ENCODE results near the gene LRRC8C. TPM values are rescaled to one million over a fixed set of nuclear protein-coding genes. Genes with fewer than 3 reads are reported as not detected.
"Not testable (repeated sequence)": the region's sequence is repeated elsewhere in the genome, so short reads cannot be mapped to it uniquely, and the experiment has no call there.

Gene LRRC8C
- polyA plus RNA-seq, 4 donors: 6.7 to 7.3 (median 6.9) TPM

DNA sequence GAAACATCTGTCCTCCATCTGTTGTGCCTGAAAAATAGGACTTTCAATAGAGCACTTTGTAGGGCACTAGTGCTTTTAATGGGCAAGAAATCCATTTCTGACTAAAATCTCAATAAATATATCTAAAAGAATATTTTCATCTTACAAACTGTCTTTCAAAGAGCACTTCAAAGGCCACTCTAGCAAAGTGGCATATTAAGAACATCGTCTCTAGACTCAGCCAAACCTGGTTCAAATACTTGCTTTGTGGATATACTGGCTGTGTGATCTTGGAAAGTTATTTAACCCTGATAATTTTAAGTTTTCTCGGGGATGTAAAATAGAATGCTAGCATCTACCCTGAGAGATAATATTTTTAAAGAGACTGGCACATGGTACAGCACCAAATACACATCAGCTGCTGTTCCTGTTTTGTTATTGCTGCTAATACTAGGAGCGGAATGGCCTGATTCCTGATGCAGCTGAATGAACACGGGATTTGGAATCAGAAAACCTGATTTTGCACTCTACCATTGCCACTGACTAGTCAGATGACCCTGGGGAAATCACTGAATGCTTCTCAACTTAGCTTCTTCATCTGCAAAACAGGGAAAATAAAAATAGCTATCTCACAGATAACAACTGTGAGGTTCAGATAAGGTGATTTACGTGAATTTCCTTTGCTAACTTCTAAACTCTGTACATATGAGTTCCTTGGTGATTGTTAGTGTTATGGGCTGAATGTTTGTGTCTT lies 25.2 kb upstream of the LRRC8C start:
- no peak for DNase-seq (ENCODE audit: low read depth in 4 of 4, low spot score in 2 of 4)

DNA sequence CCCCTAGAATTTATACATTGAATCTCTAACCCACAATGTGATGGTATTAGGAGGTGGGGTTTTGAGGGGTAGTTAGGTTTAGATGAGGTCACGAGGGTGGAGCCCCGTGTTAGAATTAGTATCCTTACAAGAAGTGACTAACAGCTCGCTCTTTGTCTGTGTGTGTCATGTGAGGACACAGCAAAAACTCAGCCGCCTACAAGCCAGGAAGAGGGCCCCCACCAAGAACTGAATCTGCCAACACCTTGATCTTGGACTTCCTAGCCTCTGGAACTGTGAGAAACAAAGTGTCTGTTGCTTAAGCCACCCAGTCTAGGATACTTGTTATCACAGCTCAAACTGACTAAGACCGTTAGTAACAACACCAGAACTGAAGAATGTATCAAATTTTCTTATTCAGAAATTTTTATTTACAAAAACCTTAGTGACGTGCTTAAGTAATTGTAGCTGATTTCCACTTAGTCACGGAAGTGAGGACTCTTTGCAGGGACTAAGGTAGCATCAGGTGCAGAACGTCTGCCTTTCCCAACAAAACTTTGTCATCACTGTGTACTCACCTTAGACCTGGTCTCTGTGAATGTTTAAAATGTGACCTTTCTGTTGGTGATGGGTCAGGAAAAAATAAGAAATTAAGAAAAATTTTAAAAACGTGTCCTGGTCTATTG lies 24.5 kb upstream of the LRRC8C start:
- no peak for DNase-seq (ENCODE audit: low read depth in 4 of 4, low spot score in 2 of 4)

DNA sequence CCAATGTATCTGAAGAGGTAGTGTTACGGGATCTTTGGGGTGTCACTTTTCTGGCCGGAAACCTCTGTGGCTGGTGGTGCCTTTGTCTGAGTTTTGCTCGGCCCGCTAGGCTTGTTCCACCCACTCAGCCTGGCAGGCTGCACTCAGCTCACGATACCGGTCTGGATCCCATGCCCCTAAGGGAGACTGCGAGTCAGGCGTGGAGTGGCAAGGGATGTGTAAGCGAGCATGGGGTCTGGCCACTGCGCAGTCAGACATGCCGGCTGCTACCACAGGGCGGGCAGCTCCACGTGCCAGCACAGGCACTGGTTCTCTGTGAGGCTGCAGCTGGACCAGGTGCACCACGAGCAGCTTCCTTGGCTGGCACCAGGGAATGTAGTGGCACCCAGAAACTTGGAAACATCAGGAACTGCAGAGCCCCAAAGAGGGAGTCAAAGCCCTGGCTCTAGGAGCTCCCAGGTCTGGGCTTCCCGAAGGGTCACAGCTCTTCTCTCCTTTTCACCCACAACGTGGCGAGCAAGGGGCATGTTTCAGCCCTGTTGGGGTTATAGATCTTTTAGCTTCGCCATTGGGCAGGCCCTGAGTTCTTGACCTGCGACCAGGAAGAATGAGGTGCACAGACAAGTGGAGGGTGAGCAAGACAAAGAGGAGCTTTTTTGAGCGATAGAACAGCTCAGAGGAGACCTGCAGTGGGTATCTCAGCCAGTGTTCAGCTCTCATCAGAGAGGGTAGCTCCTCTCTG lies 23.8 kb upstream of the LRRC8C start:
- no peak for DNase-seq (ENCODE audit: low read depth in 4 of 4, low spot score in 2 of 4)

DNA sequence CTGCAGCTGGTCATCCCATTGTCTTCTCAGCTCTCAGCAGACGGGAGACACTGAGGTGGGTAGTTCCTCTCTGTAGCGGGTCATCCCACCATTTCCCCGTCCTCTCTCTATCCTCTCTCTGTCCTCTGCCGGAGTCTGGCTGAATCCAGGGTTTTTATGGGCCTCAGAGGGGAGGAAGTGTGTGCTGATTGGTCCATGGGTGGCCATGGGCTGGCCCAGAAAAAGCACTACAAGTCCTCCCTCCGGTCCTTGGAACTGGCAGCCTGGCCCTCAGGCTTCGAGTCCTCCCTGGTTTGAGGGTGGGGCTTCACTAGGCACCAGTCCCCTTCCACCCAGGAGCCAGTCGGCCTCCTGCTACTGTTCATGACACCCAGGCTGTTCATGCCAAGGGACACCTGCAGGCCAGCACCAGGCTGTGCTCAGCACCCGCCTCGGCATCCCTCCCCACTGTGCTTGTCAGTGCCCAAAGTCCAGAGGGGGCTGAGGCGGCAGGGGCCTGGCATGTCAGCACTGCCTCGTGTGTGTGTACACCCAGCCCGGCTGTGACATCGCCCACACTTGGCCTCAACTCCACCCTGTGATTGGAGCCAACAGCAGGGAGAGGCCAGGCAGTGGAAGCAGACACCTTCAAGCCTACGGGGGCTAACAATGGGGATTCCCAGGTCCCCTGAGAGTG lies 23.0 kb upstream of the LRRC8C start:
- no peak for DNase-seq (ENCODE audit: low read depth in 4 of 4, low spot score in 2 of 4)

DNA sequence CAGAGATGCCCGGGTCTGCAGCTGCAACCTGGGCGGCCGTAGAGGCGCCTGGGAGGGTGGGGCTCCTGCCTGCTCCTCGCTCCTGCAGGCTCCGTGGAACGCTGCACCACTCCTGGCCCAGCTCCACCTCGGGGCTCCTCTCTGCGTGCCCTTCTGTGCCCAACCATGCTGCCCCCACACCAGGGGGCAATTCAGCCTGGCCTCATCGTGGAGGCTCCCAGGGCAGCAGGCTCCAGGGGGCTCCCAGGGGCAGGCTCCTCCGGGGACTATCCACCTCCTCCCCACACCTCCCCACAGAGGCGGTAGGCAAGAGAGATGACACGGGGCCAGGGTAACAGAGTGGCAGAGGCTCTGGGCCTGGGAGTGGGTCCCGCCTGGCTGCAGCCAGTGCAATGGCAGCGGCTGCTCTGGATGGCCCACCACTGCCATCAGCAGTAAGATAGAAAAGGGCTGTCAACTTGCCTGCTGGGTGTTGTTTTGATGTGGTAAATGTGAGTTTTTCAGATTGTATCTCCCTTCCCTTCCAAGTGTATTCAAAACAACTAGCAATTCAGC lies 22.4 kb upstream of the LRRC8C start:
- DNase-seq (ENCODE audit: low read depth in 4 of 4, low spot score in 2 of 4): no peak

DNA sequence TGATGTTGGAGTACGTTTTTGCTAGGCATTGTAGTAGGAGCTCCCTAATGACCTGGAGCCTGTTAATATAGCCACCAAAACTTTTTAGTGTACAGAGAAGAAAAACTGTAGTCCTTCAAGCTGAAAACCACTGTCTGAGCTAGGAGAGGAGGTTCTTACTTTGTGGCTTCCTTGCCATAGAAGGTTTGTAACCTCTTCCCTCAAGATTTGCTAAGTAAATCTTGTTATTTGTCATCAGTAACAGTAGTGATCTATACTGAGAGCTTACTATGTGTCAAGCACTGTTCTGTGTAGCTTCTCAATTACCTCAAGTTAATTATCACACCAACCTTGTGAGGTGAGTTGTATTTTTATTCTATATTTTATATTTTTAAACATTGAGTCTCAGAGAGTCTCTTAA lies 21.2 kb upstream of the LRRC8C start:
- DNase-seq (ENCODE audit: low read depth in 4 of 4, low spot score in 2 of 4): no peak

DNA sequence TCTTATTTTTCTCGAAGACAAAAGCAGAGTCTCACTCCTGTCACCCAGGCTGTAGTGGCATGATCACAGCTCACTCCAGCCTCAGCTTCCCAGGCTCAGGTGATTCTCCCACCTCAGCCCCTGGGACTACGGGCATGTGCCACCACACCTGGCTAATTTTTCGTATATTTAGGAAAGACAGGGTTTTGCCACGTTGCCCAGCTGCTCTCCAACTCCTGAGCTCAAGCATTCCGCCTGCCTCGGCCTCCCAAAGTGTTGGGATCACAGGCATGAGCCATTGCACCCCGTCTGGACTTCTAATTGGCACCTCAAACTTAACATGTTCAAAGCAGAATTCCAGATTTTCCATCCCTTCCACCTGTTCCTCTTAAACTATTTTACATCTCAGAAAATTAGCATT lies 19.0 kb upstream of the LRRC8C start:
- no peak for DNase-seq (ENCODE audit: low read depth in 4 of 4, low spot score in 2 of 4)

DNA sequence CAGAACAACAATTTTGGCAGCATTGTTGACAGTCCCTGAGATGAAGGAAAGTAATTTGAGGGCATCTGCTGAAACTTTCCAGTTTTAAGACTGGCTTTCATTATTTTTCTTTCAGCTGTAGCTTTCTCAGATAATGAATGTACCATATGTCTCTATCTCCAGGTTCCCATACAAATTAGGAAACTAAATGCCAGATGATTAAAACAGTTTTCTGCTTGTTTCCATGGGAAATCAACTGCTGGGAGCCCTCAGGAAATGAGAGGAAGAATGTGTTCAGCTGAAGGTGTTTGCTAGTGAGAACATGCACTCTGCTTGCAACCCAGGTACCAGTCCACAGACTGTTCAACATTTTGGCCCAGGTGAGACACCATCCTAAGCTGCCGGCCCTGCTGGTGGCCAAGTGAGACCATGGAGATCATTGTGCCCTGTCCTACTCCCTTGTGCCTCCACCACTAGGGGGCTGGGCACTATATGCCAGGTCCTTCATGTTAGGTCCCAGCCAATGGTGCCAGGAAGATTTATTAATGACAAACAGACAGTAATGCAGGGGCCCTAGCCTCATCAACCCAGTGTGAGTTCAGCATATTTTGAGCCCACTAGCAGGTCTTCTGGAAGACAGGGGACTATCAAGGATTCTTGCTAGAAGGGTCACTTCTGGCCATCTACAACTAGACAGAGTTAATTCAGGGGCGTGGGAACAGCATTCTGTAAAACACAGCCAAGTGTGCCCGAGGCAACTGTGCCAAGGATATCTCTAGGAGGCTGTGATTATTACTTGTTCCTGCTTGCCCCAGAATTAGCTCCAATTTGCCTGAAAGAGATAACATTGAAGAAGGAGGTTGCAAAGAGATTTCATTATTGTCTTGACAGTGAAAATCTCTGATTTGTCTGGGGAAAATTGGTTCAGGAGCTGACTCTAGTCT lies 17.0 kb upstream of the LRRC8C start:
- no peak for DNase-seq (ENCODE audit: low read depth in 4 of 4, low spot score in 2 of 4)

DNA sequence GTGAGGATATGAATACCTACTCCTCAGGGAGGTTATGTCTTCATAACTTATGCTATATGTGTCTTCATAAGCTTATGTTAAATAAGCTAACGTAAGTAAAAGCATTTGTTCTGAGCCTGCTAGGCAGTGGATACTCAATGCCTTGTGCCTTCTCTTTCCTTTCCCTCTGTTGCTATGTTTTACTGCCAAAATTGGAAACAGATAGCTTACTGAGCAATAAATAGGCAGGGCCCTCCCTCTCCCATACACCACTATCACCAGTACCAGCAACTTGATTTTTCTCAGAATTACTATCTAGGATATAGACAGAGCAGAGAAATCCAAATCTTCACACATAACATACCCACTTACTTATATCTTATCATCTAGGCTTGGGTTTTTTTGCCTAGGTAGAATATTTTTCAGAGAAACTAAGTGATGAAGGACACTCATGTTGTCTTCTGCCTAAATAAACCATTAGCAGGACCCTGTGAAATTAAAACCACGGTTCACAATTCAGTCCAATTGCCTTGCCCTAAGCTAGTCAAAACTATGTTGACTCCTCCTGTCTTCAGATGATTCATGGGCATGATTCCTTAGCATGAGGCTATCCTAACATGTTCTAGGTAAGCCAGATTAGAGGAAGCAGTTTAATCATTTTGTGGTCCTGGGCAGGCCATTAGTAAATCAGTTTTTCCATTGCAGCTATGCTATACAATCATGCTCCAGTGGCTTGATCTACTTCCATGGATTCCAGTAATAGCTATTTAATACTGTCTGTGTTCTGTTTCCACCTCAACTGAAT lies 15.9 kb upstream of the LRRC8C start:
- DNase-seq (ENCODE audit: low read depth in 4 of 4, low spot score in 2 of 4): no peak

DNA sequence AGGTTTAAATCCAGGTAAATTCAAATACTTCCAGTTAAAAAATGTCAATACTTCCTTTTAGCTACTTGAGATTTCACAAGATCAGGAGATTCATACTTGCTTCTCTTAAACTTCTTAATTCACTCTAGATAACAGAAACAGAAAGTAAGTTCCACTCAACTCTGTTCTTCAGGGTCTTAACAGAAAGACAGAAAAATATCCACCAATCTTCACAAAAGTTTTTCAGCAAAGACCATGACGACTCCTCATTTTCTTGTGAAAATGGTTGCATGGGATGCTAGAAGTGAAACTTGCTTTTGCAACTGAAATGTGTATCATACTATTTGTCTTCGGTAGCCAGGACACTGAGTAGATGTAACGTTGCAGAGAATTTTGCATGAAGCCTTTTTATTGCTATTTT lies 12.3 kb upstream of the LRRC8C start:
- no peak for DNase-seq (ENCODE audit: low read depth in 4 of 4, low spot score in 2 of 4)

DNA sequence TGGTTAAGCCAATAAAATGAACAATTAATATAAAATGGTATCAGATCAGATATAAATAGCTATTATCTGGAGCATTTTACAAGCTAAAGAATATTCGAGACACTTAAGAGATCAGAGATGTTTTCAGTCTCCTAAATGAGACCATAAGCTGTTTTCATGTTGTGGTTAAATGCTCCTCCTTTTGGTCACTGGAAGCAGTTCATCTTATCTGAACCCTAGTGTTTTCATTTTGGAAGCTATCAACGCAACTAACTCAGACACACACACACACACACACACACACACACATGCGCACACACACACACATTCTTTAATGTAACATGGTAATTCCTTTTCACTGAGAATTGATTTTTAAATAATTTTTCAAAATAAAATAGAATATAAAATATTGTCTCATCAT lies 10.0 kb upstream of the LRRC8C start:
- DNase-seq (ENCODE audit: low read depth in 4 of 4, low spot score in 2 of 4): no peak

DNA sequence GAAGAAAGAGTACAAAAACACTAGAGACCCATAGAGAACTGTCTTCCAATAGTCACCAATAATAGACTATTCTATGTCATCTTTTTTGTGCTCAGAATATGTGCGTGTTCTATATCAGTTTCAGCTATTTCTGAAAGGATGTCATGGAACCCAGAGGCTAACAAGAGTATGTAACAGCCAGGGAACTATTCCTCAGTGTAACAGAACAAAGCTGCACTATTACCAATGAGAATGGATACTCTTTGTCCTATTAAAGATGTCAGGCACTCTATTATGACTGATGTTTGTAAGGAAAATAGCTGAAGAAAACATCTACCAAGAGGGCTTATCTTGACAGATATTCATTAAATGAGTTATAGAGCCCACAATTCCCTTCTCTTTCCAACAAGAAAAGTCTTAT lies 8.6 kb upstream of the LRRC8C start:
- DNase-seq (ENCODE audit: low read depth in 4 of 4, low spot score in 2 of 4): no peak

DNA sequence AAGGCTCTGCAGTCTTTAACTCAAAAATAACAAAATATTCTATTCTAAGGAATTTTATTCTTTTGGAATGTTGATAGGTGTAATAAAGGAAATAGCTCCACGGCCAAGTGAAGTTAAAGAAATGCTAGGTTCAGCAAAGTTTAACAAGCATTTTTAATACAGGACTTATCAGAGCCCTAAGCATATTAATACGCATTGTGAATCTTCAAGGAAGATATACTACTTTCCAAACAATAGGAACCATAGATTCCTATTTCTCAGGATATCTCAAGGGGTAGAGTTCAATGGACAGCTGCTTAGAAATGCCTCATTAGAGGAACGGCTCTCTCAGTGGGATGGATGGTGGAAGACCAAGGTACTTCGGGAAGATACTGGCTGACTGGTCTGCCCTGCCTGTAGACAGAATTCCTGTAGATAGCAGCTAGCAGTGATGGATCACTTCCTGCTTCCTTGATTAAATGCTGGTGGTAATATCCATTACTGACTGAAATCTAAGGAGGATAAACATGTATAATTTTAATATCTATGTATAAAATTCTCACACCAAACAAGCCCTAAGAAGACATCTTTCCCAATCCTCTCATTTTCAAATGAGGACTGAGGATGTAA lies 8.1 kb upstream of the LRRC8C start:
- no peak for DNase-seq (ENCODE audit: low read depth in 4 of 4, low spot score in 2 of 4)

DNA sequence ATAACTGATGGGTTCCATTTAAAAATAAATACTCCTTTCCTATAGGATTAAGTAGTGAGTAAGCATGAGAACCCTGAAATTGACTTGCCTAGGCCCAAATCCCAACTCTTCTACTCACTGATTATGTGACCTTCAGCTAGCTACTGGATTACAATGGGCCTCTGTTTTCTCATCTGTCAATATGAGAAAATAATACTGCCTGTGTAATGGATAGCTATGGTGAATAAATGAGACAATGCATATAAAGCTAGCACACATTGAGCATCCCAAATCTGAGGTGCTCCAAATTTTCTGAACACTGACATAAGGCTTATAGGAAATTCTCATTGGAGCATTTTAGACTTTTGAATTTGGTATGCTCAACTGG lies 5.3 kb upstream of the LRRC8C start:
- no peak for DNase-seq (ENCODE audit: low read depth in 4 of 4, low spot score in 2 of 4)

DNA sequence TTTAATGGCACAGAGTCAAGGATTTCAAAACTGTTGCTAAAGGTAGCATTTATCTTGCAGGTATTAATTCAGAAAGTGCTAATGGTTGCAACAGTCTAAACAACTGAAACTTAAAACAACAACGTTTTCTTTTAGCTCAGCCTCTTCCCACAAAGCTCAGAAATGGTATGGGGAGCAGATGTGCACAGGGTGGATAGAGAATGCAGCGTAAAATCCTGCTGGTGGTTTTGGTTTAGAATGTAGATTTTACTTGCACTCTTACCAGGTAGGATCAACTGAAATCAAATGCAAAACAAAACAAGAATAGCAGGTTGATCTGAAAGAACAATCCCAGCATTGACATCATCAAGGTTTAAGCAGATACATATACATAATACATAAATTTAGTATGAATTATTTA lies 3.8 kb upstream of the LRRC8C start:
- DNase-seq (ENCODE audit: low read depth in 4 of 4, low spot score in 2 of 4): no peak

DNA sequence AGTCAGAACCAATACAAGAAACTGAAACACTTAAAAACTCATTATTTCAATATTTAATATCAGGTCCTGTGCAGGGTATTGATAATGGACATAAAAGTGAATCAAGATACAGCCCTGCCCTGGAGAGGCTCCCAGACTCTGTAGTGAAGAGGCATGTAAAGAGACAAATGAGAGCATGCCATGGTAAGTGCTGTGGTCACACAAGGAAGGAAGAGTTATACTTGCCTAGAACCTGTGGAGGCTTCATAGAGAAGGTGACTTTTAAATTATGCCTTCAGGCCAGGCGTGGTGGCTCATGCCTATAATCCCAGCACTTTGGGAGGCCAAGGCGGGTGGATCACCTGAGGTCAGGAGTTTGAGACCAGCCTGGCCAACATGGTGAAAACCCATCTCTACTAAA lies 3.3 kb upstream of the LRRC8C start:
- not testable (repeated sequence) for DNase-seq (ENCODE audit: low read depth in 4 of 4, low spot score in 2 of 4)

DNA sequence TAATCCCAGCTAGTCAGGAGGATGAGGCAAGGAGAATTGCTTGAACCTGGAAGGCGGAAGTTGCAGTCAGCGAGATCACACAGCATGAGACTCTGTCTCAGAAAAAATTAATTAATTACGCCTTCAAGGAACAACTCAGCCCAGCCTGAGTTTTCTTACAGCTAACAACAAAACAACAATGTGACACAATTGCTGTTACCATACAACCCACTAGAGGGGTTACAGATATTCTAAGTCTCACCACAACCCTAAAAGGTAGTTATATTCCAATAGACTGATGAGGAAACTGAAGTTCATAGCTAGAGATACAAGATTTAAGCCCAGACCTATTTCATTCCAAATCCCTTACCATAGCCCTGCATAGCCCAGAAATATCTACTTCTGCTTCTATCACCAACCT lies 2.9 kb upstream of the LRRC8C start:
- DNase-seq (ENCODE audit: low read depth in 4 of 4, low spot score in 2 of 4): no peak

DNA sequence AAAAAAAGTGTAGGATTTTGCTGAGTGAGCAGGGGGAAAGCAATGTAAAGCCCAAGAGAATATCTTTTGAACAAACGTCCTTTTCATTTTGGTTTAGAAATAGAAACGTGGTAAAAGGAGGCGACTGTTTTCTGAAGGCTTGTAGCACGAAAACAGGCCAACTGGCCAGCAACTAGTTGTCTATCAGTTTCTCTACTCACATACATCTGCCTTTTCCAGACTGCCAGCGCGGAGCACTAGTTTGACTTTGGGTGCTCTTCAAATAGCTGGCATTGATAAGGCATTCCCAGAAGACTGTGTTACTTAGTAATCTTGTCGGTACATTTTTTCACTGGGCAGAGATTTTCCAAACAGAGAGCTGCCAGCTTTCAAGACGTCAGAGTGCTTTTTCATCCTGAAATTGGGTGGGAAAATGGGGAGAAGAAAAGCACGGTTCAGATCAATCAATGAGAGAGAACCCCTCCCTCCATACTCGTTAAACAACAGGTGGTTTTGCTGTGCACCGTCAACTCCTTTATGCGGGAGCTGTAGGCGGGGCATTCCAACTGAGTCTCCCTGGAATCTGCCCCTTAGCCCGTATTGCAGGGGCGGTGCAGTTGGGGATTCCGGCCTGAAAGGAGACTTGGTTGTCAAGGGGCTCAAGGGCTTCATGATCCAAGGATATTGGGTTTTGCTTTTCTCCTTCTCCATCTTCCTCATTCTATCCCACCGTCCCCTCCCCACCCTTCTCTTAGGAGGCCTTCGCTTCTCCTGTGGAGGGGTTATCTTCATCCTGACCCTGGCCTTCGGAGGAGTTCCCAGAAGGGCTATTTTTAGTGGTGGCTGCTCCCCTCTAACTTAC lies 884 bp upstream of the LRRC8C start:
- DNase-seq (ENCODE audit: low read depth in 4 of 4, low spot score in 2 of 4): peak in 3 of 4 donors; percentile 3 to 48 (median 18)

All from left renal cortex interstitium (tissue), 4 donors.